ENCODE results near the gene FXYD3.
A peak's percentile ranks its signal among the peaks of the same experiment; 100 is the strongest.

FXYD3 gene

DNA sequence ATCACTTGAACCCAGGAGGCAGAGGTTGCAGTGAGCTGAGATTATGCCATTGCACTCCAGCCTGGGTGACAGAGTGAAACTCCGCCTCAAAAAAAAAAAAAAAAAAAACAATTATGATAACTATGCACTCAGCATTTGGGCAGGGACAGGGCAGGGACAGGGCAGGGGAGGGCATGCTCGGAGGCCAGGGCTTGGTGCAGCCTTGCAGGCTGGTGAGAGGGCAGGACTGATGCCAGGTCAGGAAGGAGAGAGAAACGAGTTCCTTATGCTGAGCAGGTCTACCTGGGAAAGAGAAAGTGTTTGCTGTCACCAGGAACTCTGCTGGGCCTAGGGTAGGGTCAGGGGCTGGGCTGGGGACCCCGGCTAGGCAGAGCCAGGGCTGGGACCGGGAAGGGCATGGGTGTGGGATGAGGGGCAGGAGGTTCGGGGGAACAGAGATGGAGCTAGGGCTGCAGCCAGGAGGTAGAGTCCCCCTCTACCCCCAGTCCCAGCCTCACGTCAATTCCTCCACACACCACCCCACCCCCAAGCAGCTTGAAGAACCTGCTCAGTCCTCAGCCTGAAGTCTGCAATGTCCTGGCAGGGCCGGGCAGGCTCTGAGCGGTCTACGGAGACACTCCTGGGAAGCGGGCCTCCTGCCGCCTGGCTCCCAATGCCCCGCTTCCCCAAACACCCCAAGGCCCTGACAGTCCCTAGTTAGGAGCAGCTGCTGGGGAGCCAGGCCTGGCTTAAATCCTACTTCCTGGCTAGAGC, 2.8 kb downstream of the FXYD3 start:
- TF ChIP-seq, protein P1, sequence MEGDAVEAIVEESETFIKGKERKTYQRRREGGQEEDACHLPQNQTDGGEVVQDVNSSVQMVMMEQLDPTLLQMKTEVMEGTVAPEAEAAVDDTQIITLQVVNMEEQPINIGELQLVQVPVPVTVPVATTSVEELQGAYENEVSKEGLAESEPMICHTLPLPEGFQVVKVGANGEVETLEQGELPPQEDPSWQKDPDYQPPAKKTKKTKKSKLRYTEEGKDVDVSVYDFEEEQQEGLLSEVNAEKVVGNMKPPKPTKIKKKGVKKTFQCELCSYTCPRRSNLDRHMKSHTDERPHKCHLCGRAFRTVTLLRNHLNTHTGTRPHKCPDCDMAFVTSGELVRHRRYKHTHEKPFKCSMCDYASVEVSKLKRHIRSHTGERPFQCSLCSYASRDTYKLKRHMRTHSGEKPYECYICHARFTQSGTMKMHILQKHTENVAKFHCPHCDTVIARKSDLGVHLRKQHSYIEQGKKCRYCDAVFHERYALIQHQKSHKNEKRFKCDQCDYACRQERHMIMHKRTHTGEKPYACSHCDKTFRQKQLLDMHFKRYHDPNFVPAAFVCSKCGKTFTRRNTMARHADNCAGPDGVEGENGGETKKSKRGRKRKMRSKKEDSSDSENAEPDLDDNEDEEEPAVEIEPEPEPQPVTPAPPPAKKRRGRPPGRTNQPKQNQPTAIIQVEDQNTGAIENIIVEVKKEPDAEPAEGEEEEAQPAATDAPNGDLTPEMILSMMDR (IDR thresholded peaks at IDR 0.05; ENCODE audit: insufficient read depth, low read depth, low read length, missing control alignments): no peak

DNA sequence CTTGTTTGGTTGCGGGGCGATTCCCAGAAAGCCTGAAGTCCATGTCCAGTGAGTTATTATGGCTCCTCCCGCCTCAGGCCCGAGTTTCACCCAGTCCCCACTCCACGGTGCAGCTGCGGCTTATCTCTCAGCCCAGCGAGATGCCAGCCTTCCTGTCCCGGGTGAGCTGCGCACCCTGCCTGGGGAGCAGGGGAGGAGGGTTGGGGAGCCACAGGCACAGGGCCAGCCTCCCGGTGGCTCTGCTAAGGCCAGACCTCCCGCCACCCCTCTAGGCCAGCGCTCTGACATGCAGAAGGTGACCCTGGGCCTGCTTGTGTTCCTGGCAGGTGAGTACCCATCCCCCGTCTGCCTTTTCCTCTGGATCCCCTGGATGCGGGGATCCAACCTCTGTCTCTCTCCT, 3.5 kb downstream of the FXYD3 start:
- peak overlapping the region; percentile 98 for H3K4me3 ChIP-seq (ENCODE audit: low read length)
- no peak for DNase-seq (ENCODE audit: low read depth)

More for the DNA sequence above, 2.8 kb downstream of the FXYD3 start:
- peak; percentile 61 for DNase-seq (ENCODE audit: low read depth)
- peak overlapping the region; percentile 98 for H3K4me3 ChIP-seq (ENCODE audit: low read length)

DNA sequence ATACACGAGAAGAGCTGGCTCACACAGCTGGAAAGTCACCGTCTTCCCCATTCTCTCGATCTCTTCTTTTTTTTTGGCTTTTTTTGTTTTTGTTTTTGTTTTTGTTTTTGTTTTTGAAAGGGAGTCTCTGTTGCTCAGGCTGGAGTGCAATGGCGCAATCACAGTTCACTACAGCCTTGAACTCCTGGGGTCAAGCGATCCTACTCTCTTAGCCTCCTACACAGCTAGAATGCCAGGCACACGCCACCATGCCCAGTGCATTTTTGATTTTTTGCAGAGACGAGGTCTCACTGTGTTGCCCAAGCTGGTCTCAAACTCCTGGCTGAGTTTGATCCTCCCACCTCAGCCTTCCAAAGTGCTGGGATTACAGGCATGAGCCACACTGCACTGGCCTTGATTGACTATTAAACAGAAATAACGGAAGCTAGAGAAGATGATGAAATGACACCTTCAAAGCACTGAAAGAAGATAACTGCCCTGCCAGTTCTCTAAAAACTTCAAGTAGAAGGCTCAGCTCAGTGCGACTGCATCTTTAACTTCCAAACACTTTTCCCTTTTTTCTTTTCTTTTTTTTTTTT, 4.0 kb downstream of the FXYD3 start:
- H3K4me3 ChIP-seq (ENCODE audit: low read length): peak overlapping the region; percentile 98
- no peak for DNase-seq (ENCODE audit: low read depth)
- TF ChIP-seq, protein P1 (IDR thresholded peaks at IDR 0.05; ENCODE audit: insufficient read depth, low read depth, low read length, missing control alignments): no peak

More for the DNA sequence above, 3.5 kb downstream of the FXYD3 start:
- TF ChIP-seq, protein P1 (IDR thresholded peaks at IDR 0.05; ENCODE audit: insufficient read depth, low read depth, low read length, missing control alignments): no peak

DNA sequence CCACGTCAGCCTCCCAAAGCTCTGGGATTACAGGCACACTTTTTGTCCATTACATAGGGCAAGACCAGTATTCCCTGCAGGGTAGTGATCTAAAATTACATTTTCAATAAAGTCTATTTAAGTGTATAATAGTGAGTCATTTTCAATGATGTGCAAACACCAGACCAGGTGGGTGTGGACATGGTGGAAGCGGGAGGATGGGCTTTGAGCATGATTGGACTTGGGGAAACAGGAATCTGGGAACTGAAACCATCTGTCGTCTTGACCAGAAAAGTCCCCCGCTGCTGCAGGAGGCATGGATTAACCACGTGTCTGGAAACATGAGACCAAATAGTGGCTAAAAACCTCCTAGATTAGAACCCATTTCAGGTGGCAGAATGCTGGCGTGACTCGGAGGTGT, 4.9 kb downstream of the FXYD3 start:
- H3K4me3 ChIP-seq (ENCODE audit: low read length): peak overlapping the region; percentile 2
- TF ChIP-seq, protein P1 (IDR thresholded peaks at IDR 0.05; ENCODE audit: insufficient read depth, low read depth, low read length, missing control alignments): no peak
- peak; percentile 96 for DNase-seq (ENCODE audit: low read depth)

DNA sequence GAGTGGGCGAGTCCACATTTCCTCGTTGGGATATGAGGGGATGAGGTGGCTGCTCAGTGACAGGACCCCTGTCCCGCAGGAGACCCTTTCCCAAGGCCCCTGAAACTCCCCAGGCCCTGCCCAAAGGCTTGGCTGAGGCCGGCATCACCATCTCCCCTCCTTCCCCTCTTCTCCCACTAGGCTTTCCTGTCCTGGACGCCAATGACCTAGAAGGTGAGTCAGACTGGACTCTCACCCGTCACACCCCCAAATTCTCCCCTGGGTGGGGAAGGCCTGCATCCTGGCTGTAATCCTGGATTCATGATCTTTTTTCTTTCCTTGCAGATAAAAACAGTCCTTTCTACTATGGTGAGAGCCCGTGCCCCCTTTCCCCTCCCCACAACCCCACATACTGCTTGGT, 5.3 kb downstream of the FXYD3 start:
- DNase-seq (ENCODE audit: low read depth): no peak
- TF ChIP-seq, protein P1 (IDR thresholded peaks at IDR 0.05; ENCODE audit: insufficient read depth, low read depth, low read length, missing control alignments): no peak
- peak overlapping the region; percentile 2 for H3K4me3 ChIP-seq (ENCODE audit: low read length)

DNA sequence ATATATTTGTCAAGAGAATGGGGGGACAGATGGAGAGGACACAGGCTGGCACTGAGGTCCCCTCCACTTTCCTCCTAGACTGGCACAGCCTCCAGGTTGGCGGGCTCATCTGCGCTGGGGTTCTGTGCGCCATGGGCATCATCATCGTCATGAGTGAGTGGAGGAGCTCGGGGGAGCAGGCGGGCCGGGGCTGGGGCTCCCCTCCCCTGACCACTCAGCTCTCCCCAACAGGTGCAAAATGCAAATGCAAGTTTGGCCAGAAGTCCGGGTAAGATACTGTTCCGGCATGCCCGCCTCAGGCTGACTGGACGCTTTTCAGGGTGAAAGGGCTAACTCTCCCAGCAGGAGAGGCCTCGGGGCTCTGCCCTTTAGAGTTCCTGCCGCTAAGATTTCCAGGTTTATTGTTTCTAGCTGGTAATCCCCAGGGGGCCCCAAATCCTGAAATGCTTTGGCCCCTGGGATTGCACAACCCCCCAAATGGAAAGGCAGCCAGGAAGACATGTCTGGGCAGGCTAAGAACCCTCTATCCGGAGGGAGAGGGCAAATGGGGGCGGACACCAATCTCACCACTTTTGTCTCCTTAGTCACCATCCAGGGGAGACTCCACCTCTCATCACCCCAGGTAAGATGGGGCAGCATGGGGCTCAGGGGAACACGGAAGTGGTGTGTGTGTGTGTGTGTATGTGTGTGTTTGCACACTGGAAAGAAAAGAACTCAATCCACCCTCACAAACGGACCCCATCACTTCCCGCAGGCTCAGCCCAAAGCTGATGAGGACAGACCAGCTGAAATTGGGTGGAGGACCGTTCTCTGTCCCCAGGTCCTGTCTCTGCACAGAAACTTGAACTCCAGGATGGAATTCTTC, 7.3 kb downstream of the FXYD3 start:
- TF ChIP-seq, protein P1 (IDR thresholded peaks at IDR 0.05; ENCODE audit: insufficient read depth, low read depth, low read length, missing control alignments): no peak
- peak; percentile 94 for DNase-seq (ENCODE audit: low read depth)
- no peak overlapping the region for H3K4me3 ChIP-seq (ENCODE audit: low read length)
